HG02678 (cell line): ENCODE data around the gene ZNF337.
"Not testable (repeated sequence)": the region's sequence is repeated elsewhere in the genome, so short reads cannot be mapped to it uniquely, and the experiment has no call there.

ENCODE experiments used
- ATAC-seq: cut with Tn5 transposase; IDR thresholded peaks from one replicate; pipeline ENCODE4 v1.9.1; 2021; ENCODE audit warnings: mild to moderate bottlenecking, moderate library complexity; ENCODE audit not compliant: unreplicated experiment

The ZNF337 gene

GRCh38 chr20:25695532-25696370, 902 bp downstream of the ZNF337 start:
- ATAC-seq, result no peak

- ATAC-seq, result peak; percentile 19
Measured at GRCh38 chr20:25692499-25692898, 4.2 kb downstream of the ZNF337 start.

GRCh38 chr20:25690427-25690826, 6.2 kb downstream of the ZNF337 start:
- ATAC-seq, result no peak

- ATAC-seq, result peak; percentile 13
Measured at GRCh38 chr20:25686081-25687067, 10.3 kb downstream of the ZNF337 start.

- peak; percentile 97 for ATAC-seq
Measured at GRCh38 chr20:25685276-25686080, 11.2 kb downstream of the ZNF337 start.

GRCh38 chr20:25683826-25684225, 12.8 kb downstream of the ZNF337 start:
- not testable (repeated sequence) for ATAC-seq

GRCh38 chr20:25683050-25683449, 13.6 kb downstream of the ZNF337 start:
- ATAC-seq, result no peak

- ATAC-seq, result no peak
Measured at GRCh38 chr20:25676164-25676809, 20.4 kb downstream of the ZNF337 start.

- no peak for ATAC-seq
Measured at GRCh38 chr20:25675161-25675560, 21.5 kb downstream of the ZNF337 start.

GRCh38 chr20:25672659-25673235, 23.9 kb downstream of the ZNF337 start:
- no peak for ATAC-seq

- ATAC-seq, result no peak
Measured at GRCh38 chr20:25669826-25670422, 26.7 kb downstream of the ZNF337 start.

GRCh38 chr20:25668446-25668845, 28.2 kb downstream of the ZNF337 start:
- ATAC-seq, result no peak

GRCh38 chr20:25659999-25660398, 36.7 kb downstream of the ZNF337 start:
- no peak for ATAC-seq

GRCh38 chr20:25654487-25654886, 42.2 kb downstream of the ZNF337 start:
- ATAC-seq, result no peak

GRCh38 chr20:25652866-25653265, 43.8 kb downstream of the ZNF337 start:
- not testable (repeated sequence) for ATAC-seq

GRCh38 chr20:25644814-25645213, 51.8 kb downstream of the ZNF337 start:
- no peak for ATAC-seq

- no peak for ATAC-seq
Measured at GRCh38 chr20:25643716-25644115, 52.9 kb downstream of the ZNF337 start.

- ATAC-seq, result no peak
Measured at GRCh38 chr20:25637247-25637646, 59.4 kb downstream of the ZNF337 start.

GRCh38 chr20:25632940-25633790, 63.5 kb downstream of the ZNF337 start:
- no peak for ATAC-seq
